ENCODE measurements around the gene IL17RD. TPM values are rescaled to one million over a fixed set of nuclear protein-coding genes. Genes with fewer than 3 reads are reported as not detected.

Gene IL17RD
- total and polyA plus RNA-seq, 2 experiments from 2014 or later, result 10.7 to 104 TPM

DNA sequence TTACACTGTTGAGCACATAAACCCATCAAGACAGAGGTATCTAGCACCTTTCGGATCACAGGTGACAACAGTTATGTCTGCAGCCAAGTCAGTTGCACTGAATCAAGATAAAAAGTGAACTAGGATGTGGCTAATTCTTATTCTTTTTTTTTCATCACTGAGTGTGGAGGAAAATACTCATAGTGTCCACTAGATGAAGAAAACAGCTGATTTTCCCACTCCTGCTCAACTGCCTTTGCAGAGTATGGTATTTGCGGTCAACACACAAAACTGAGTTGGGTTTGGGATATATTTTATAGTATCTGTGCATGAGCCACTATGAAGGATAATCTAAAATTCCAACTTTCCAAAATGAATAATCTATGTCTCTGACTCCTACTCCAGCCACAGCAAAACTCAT, 32.5 kb downstream of the IL17RD start:
- ATAC-seq, result no peak
- H3K4me3 ChIP-seq, result no peak overlapping the region
- no peak overlapping the region for H3K4me2 ChIP-seq
- no peaks in the 10 kb centered on the region for H4K20me1 ChIP-seq (replicated peaks; ENCODE audit: insufficient read depth)
- no peak for DNase-seq (ENCODE audit: low spot score)
- no peaks in the 10 kb centered on the region for H3K36me3 ChIP-seq (ENCODE audit: insufficient read depth)
- H3F3A ChIP-seq (replicated peaks; ENCODE audit: low read depth), result peaks cover 35% of the 10 kb centered on the region
- Mint-ChIP-seq H3K27me3 (ENCODE audit: insufficient read depth, low read depth, poor library complexity) (peaks cover 28% of the 10 kb centered on the region), H3K4me3 (no peak overlapping the region; the same call in 2 of the 3 replicates), H3K27ac (peak overlapping the region; percentile 69), H3K36me3 (ENCODE audit: low read depth) (peaks cover 30% of the 10 kb centered on the region), H3K9me3 (no peaks in the 10 kb centered on the region), H3K4me1 (peaks cover 90% of the 10 kb centered on the region)
- TF ChIP-seq POLR2AphosphoS5 (IDR thresholded peaks at IDR 0.05; ENCODE audit: low read depth), result no peak
- TF ChIP-seq, protein P1, sequence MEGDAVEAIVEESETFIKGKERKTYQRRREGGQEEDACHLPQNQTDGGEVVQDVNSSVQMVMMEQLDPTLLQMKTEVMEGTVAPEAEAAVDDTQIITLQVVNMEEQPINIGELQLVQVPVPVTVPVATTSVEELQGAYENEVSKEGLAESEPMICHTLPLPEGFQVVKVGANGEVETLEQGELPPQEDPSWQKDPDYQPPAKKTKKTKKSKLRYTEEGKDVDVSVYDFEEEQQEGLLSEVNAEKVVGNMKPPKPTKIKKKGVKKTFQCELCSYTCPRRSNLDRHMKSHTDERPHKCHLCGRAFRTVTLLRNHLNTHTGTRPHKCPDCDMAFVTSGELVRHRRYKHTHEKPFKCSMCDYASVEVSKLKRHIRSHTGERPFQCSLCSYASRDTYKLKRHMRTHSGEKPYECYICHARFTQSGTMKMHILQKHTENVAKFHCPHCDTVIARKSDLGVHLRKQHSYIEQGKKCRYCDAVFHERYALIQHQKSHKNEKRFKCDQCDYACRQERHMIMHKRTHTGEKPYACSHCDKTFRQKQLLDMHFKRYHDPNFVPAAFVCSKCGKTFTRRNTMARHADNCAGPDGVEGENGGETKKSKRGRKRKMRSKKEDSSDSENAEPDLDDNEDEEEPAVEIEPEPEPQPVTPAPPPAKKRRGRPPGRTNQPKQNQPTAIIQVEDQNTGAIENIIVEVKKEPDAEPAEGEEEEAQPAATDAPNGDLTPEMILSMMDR (conservative IDR thresholded peaks at IDR 0.05; ENCODE audit: low read depth in 2 of 2), result 0 out of 4 replicates have a peak, but pooled peaks of 1 of the 2 experiments have one; percentile 19
- no peaks in the 10 kb centered on the region for H3K27me3 ChIP-seq (ENCODE audit: insufficient read depth)
- H3K79me2 ChIP-seq (replicated peaks; ENCODE audit: insufficient read depth), result peaks cover 69% of the 10 kb centered on the region
- peaks cover 90% of the 10 kb centered on the region for H3K4me1 ChIP-seq (ENCODE audit: insufficient read depth)
- H2AFZ ChIP-seq, result no peak overlapping the region
- H3K9me2 ChIP-seq (ENCODE audit: insufficient read depth), result no peaks in the 10 kb centered on the region; the same call in 1 of the 2 replicates
- H3K27ac ChIP-seq (ENCODE audit: low read depth), result peak overlapping the region; percentile 98

DNA sequence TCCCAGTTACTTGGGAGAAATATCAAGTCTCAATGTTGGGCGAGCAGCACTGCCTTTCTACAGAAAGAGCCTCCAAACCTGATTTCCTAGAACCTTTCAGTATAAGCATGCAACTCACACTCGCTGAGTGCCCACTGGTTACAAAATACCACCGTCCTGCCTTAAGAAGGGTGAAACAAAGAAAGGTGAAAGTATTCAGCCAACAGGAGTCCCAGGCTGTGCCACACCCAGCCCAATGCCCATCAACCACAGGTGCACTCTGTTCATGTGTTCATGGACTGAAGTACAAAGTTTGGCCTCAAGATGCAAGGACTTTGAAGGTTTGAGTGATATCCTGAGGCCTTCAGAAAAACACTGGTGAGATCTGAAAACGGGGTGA, 34.0 kb downstream of the IL17RD start:
- H3K9me2 ChIP-seq (ENCODE audit: insufficient read depth), result no peaks in the 10 kb centered on the region
- H3K4me1 ChIP-seq (ENCODE audit: insufficient read depth), result peaks cover 86% of the 10 kb centered on the region
- H3K27me3 Mint-ChIP-seq (ENCODE audit: insufficient read depth, low read depth, poor library complexity), result peaks cover 29% of the 10 kb centered on the region
- H3K27me3 ChIP-seq (ENCODE audit: insufficient read depth), result no peaks in the 10 kb centered on the region
- ATAC-seq (peak; percentile 12), DNase-seq (ENCODE audit: low spot score) (no peak)
- no peak overlapping the region for H2AFZ ChIP-seq
- no peaks in the 10 kb centered on the region for H4K20me1 ChIP-seq (replicated peaks; ENCODE audit: insufficient read depth)
- peaks cover 59% of the 10 kb centered on the region for H3K79me2 ChIP-seq (replicated peaks; ENCODE audit: insufficient read depth)
- peak overlapping the region; percentile 66 for H3K4me2 ChIP-seq
- H3K4me3 Mint-ChIP-seq, result peak overlapping the region; percentile 51; the same call in 2 of the 3 replicates
- no peaks in the 10 kb centered on the region for H3K36me3 ChIP-seq (ENCODE audit: insufficient read depth)
- peak overlapping the region; percentile 98 for H3K27ac ChIP-seq (ENCODE audit: low read depth)
- peak overlapping the region; percentile 100 for H3K27ac Mint-ChIP-seq
- peaks cover 42% of the 10 kb centered on the region for H3F3A ChIP-seq (replicated peaks; ENCODE audit: low read depth)
- peaks cover 88% of the 10 kb centered on the region for H3K4me1 Mint-ChIP-seq
- H3K9me3 Mint-ChIP-seq, result no peaks in the 10 kb centered on the region
- TF ChIP-seq, protein P2, sequence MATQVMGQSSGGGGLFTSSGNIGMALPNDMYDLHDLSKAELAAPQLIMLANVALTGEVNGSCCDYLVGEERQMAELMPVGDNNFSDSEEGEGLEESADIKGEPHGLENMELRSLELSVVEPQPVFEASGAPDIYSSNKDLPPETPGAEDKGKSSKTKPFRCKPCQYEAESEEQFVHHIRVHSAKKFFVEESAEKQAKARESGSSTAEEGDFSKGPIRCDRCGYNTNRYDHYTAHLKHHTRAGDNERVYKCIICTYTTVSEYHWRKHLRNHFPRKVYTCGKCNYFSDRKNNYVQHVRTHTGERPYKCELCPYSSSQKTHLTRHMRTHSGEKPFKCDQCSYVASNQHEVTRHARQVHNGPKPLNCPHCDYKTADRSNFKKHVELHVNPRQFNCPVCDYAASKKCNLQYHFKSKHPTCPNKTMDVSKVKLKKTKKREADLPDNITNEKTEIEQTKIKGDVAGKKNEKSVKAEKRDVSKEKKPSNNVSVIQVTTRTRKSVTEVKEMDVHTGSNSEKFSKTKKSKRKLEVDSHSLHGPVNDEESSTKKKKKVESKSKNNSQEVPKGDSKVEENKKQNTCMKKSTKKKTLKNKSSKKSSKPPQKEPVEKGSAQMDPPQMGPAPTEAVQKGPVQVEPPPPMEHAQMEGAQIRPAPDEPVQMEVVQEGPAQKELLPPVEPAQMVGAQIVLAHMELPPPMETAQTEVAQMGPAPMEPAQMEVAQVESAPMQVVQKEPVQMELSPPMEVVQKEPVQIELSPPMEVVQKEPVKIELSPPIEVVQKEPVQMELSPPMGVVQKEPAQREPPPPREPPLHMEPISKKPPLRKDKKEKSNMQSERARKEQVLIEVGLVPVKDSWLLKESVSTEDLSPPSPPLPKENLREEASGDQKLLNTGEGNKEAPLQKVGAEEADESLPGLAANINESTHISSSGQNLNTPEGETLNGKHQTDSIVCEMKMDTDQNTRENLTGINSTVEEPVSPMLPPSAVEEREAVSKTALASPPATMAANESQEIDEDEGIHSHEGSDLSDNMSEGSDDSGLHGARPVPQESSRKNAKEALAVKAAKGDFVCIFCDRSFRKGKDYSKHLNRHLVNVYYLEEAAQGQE (IDR thresholded peaks at IDR 0.05; ENCODE audit: unreplicated experiment), result no peak
- no peak for TF ChIP-seq EZH2 (IDR thresholded peaks at IDR 0.05; ENCODE audit: low read depth, unreplicated experiment)
- TF ChIP-seq, protein P3, sequence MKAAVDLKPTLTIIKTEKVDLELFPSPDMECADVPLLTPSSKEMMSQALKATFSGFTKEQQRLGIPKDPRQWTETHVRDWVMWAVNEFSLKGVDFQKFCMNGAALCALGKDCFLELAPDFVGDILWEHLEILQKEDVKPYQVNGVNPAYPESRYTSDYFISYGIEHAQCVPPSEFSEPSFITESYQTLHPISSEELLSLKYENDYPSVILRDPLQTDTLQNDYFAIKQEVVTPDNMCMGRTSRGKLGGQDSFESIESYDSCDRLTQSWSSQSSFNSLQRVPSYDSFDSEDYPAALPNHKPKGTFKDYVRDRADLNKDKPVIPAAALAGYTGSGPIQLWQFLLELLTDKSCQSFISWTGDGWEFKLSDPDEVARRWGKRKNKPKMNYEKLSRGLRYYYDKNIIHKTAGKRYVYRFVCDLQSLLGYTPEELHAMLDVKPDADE (IDR thresholded peaks at IDR 0.05), result no peak
- TF ChIP-seq ZNF114 (CRISPR knock-in tag; IDR thresholded peaks at IDR 0.05), result no peak
- no peak for TF ChIP-seq STAT1 (IDR thresholded peaks at IDR 0.05; ENCODE audit: unreplicated experiment)
- TF ChIP-seq CREB1 (CRISPR knock-in tag; IDR thresholded peaks at IDR 0.05; ENCODE audit: low read depth), result no peak
- peak overlapping the region; percentile 34 for H3K4me3 ChIP-seq
- peaks cover 29% of the 10 kb centered on the region for H3K36me3 Mint-ChIP-seq (ENCODE audit: low read depth)
